Measurements from ENCODE around the gene RBM26.

- TF ChIP-seq EZH2 (IDR thresholded peaks at IDR 0.05; ENCODE audit: insufficient read depth, low read length), result no peak
- TF ChIP-seq CTCF (IDR thresholded peaks at IDR 0.05; ENCODE audit: insufficient read depth, low read depth, low read length), result no peak
Observed at GRCh38 chr13:79427883-79428282, 21.8 kb upstream of the RBM26 start.

Measured in astrocyte (in vitro differentiated cells and primary cell).